Astrocyte (in vitro differentiated cells and primary cell): ENCODE results near the gene FBXO5. TPM values are rescaled to one million over a fixed set of nuclear protein-coding genes. Genes with fewer than 3 reads are reported as not detected.

Source experiments
- DNase-seq: peaks from one replicate; pipeline ENCODE4 v3.0.0-alpha.2; 2010; ENCODE audit warnings: low read depth
- FAIRE-seq: peaks from 2 replicates; lab custom pipeline; 2011; peaks lifted over from hg19 to GRCh38; lab: Jason Lieb, UNC
- H2AFZ ChIP-seq: 2 replicates; pipeline ENCODE4 v1.6.0; 2012; ENCODE audit warnings: low read depth, low read length, inconsistent platforms
- H3K27ac ChIP-seq: 2 replicates; pipeline ENCODE4 v1.5.1; 2011; ENCODE audit warnings: low read depth, low read length, inconsistent platforms
- H3K27me3 ChIP-seq: 2 replicates; pipeline ENCODE4 v1.6.0; 2011; ENCODE audit warnings: low read length, inconsistent platforms; ENCODE audit not compliant: insufficient read depth
- H3K36me3 ChIP-seq: 2 replicates; pipeline ENCODE4 v1.5.1; 2011; ENCODE audit warnings: low read length, inconsistent platforms; ENCODE audit not compliant: insufficient read depth
- H3K4me1 ChIP-seq: 2 replicates; pipeline ENCODE4 v1.5.1; 2011; ENCODE audit warnings: low read length, inconsistent platforms; ENCODE audit not compliant: insufficient read depth
- H3K4me2 ChIP-seq: 2 replicates; pipeline ENCODE4 v1.6.0; 2012; ENCODE audit warnings: low read length, inconsistent platforms
- H3K4me3 ChIP-seq: 2 replicates; pipeline ENCODE4 v1.5.1; 2011; ENCODE audit warnings: low read depth, mild to moderate bottlenecking, low read length, inconsistent platforms; ENCODE audit not compliant: insufficient read depth
- H3K79me2 ChIP-seq: 2 replicates; pipeline ENCODE4 v1.6.0; 2012; ENCODE audit warnings: mild to moderate bottlenecking, low read length, inconsistent platforms; ENCODE audit not compliant: insufficient read depth
- H3K9ac ChIP-seq: 2 replicates; pipeline ENCODE4 v1.6.0; 2012; ENCODE audit warnings: mild to moderate bottlenecking, low read length, inconsistent platforms
- H3K9me3 ChIP-seq: 2 replicates; pipeline ENCODE4 v1.5.1; 2012; ENCODE audit warnings: low read depth, mild to moderate bottlenecking, low read length, inconsistent platforms; ENCODE audit not compliant: insufficient read depth
- H4K20me1 ChIP-seq: 2 replicates; pipeline ENCODE4 v1.6.0; 2012; ENCODE audit warnings: low read length, inconsistent platforms; ENCODE audit not compliant: insufficient read depth
- H3K27ac Mint-ChIP-seq: one replicate; pipeline ENCODE4 v1.8.0; 2021; ENCODE audit warnings: mild to moderate bottlenecking, mixed read lengths; ENCODE audit not compliant: unreplicated experiment
- H3K27me3 Mint-ChIP-seq: one replicate; pipeline ENCODE4 v1.8.0; 2021; ENCODE audit warnings: low read depth, mixed read lengths; ENCODE audit not compliant: unreplicated experiment
- H3K36me3 Mint-ChIP-seq: one replicate; pipeline ENCODE4 v1.8.0; 2021; ENCODE audit warnings: low read depth, mixed read lengths; ENCODE audit not compliant: unreplicated experiment
- H3K4me1 Mint-ChIP-seq: one replicate; pipeline ENCODE4 v1.8.0; 2021; ENCODE audit warnings: low read depth, mixed read lengths; ENCODE audit not compliant: unreplicated experiment
- H3K4me3 Mint-ChIP-seq: one replicate; pipeline ENCODE4 v1.8.0; 2021; ENCODE audit warnings: mild to moderate bottlenecking, moderate library complexity, mixed read lengths; ENCODE audit not compliant: unreplicated experiment
- H3K9me3 Mint-ChIP-seq: one replicate; pipeline ENCODE4 v1.8.0; 2021; ENCODE audit warnings: mild to moderate bottlenecking, mixed read lengths; ENCODE audit not compliant: unreplicated experiment
- EZH2 ChIP-seq: IDR thresholded peaks from 2 replicates; pipeline ENCODE4 v1.6.1; 2012; ENCODE audit warnings: mild to moderate bottlenecking, low read length, inconsistent platforms; ENCODE audit not compliant: insufficient read depth
- total RNA-seq: library from RNA; stranded (reverse); gene quantifications from 2 replicates; pipeline ENCODE4 v1.2.1, GENCODE V29; 2021
- TF ChIP-seq, protein P1 (sequence below): IDR thresholded peaks from 2 replicates; pipeline ENCODE4 v1.5.1; 2011; ENCODE audit warnings: low read depth, mild to moderate bottlenecking, inconsistent platforms, low read length, moderate library complexity; ENCODE audit not compliant: insufficient read depth

The FBXO5 gene
- total RNA-seq, 1 donor from 2014 or later: 7.5 TPM

GRCh38 chr6:152959333-152959732, 23.5 kb downstream of the FBXO5 start:
- Histone ChIP-seq H3K4me1 (no peaks in the 10 kb centered on the region), H4K20me1 (no peaks in the 10 kb centered on the region), H3K9me3 (no peaks in the 10 kb centered on the region), H3K36me3 (no peaks in the 10 kb centered on the region), H3K79me2 (no peaks in the 10 kb centered on the region), H3K4me3 (no peak overlapping the region), H3K4me2 (no peak overlapping the region), H2AFZ (no peak overlapping the region), H3K9ac (no peak overlapping the region), H3K27ac (no peak overlapping the region), H3K27me3 (no peaks in the 10 kb centered on the region)
- Mint-ChIP-seq H3K27me3 (peaks cover 2% of the 10 kb centered on the region), H3K4me3 (no peak overlapping the region), H3K4me1 (peaks cover 4% of the 10 kb centered on the region), H3K27ac (no peak overlapping the region), H3K9me3 (peaks cover 4% of the 10 kb centered on the region), H3K36me3 (no peaks in the 10 kb centered on the region)
- FAIRE-seq (no peak), DNase-seq (no peak)
- TF ChIP-seq EZH2: no peak

- peaks cover 8% of the 10 kb centered on the region for H3K4me1 Mint-ChIP-seq
- no peak overlapping the region for H3K27ac ChIP-seq
- peaks cover 2% of the 10 kb centered on the region for H3K27me3 Mint-ChIP-seq
- no peak overlapping the region for H3K9ac ChIP-seq
- H3K36me3 Mint-ChIP-seq: no peaks in the 10 kb centered on the region
- H3K36me3 ChIP-seq: no peaks in the 10 kb centered on the region
- H2AFZ ChIP-seq: no peak overlapping the region
- H3K4me2 ChIP-seq: no peak overlapping the region
- peaks cover 4% of the 10 kb centered on the region for H3K9me3 Mint-ChIP-seq
- H4K20me1 ChIP-seq: no peaks in the 10 kb centered on the region
- no peak for FAIRE-seq
- H3K4me1 ChIP-seq: no peaks in the 10 kb centered on the region
- H3K27ac Mint-ChIP-seq: no peak overlapping the region
- H3K4me3 Mint-ChIP-seq: no peak overlapping the region
- no peaks in the 10 kb centered on the region for H3K9me3 ChIP-seq
- no peak for DNase-seq
- H3K27me3 ChIP-seq: no peaks in the 10 kb centered on the region
- H3K79me2 ChIP-seq: no peaks in the 10 kb centered on the region
- TF ChIP-seq, protein P1, sequence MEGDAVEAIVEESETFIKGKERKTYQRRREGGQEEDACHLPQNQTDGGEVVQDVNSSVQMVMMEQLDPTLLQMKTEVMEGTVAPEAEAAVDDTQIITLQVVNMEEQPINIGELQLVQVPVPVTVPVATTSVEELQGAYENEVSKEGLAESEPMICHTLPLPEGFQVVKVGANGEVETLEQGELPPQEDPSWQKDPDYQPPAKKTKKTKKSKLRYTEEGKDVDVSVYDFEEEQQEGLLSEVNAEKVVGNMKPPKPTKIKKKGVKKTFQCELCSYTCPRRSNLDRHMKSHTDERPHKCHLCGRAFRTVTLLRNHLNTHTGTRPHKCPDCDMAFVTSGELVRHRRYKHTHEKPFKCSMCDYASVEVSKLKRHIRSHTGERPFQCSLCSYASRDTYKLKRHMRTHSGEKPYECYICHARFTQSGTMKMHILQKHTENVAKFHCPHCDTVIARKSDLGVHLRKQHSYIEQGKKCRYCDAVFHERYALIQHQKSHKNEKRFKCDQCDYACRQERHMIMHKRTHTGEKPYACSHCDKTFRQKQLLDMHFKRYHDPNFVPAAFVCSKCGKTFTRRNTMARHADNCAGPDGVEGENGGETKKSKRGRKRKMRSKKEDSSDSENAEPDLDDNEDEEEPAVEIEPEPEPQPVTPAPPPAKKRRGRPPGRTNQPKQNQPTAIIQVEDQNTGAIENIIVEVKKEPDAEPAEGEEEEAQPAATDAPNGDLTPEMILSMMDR: no peak
- no peak for TF ChIP-seq EZH2
- H3K4me3 ChIP-seq: no peak overlapping the region
These were observed 25.0 kb downstream of the FBXO5 start for GRCh38 chr6:152957796-152958195.

DNA sequence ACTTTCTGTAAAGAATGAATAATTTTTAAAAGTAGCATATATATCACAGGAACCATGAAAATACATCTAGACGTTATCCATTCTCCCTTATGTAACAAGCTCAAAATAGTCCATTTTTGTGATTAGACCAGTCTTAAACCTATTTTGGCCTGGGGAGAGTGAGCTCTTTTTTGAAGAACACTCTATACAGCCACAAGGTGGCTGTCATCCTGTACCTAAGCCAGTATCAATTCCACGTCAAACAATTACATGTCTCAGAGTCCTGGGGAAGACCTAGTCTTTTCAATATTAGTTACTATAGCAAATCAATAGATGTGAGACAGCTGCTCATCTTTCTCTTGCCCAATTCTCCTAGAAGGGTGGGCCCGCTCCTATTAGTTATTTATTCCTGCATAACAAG, 28.4 kb downstream of the FBXO5 start:
- H3K4me3 Mint-ChIP-seq: no peak overlapping the region

More for the DNA sequence above, 28.4 kb downstream of the FBXO5 start:
- H3K9ac ChIP-seq: no peak overlapping the region
- no peaks in the 10 kb centered on the region for H3K79me2 ChIP-seq
- no peak overlapping the region for H3K4me2 ChIP-seq
- Mint-ChIP-seq H3K9me3 (peaks cover 4% of the 10 kb centered on the region), H3K27ac (no peak overlapping the region), H3K36me3 (no peaks in the 10 kb centered on the region), H3K4me1 (peaks cover 20% of the 10 kb centered on the region), H3K27me3 (no peaks in the 10 kb centered on the region)
- H3K36me3 ChIP-seq: no peaks in the 10 kb centered on the region
- no peak overlapping the region for H2AFZ ChIP-seq
- no peak overlapping the region for H3K27ac ChIP-seq
- H3K4me1 ChIP-seq: no peaks in the 10 kb centered on the region
- no peak for DNase-seq
- H3K27me3 ChIP-seq: peaks cover 3% of the 10 kb centered on the region
- H3K9me3 ChIP-seq: no peaks in the 10 kb centered on the region
- TF ChIP-seq, protein P1: no peak
- TF ChIP-seq EZH2: no peak
- no peaks in the 10 kb centered on the region for H4K20me1 ChIP-seq
- H3K4me3 ChIP-seq: no peak overlapping the region
- FAIRE-seq: no peak
